ENCODE data around the gene CDH4. TPM values are rescaled to one million over a fixed set of nuclear protein-coding genes. Genes with fewer than 3 reads are reported as not detected.

CDH4 gene
- total RNA-seq, 1 donor from 2014 or later: 8.9 TPM

- Mint-ChIP-seq H3K27ac (ENCODE audit: unreplicated experiment) (no peak overlapping the region), H3K9me3 (no peaks in the 10 kb centered on the region), H3K4me1 (no peaks in the 10 kb centered on the region), H3K4me3 (no peak overlapping the region), H3K36me3 (ENCODE audit: low read depth) (peaks cover 2% of the 10 kb centered on the region), H3K27me3 (ENCODE audit: low read depth) (no peaks in the 10 kb centered on the region)
- TF ChIP-seq CTCF (conservative IDR thresholded peaks at IDR 0.05): no peak
- no peak for DNase-seq (ENCODE audit: low read depth, low spot score)
Observed at GRCh38 chr20:61930776-61931475, 678.9 kb downstream of the CDH4 start.

- no peak overlapping the region for H3K27ac Mint-ChIP-seq (ENCODE audit: unreplicated experiment)
- peaks cover 2% of the 10 kb centered on the region for H3K36me3 Mint-ChIP-seq (ENCODE audit: low read depth)
- TF ChIP-seq CTCF (conservative IDR thresholded peaks at IDR 0.05): no peak
- H3K9me3 Mint-ChIP-seq: no peaks in the 10 kb centered on the region
- H3K4me3 Mint-ChIP-seq: no peak overlapping the region
- no peaks in the 10 kb centered on the region for H3K4me1 Mint-ChIP-seq
- no peak for DNase-seq (ENCODE audit: low read depth, low spot score)
- H3K27me3 Mint-ChIP-seq (ENCODE audit: low read depth): no peaks in the 10 kb centered on the region
Observed at GRCh38 chr20:61931476-61932198, 679.6 kb downstream of the CDH4 start.

- no peak overlapping the region for H3K27ac Mint-ChIP-seq (ENCODE audit: unreplicated experiment)
- peaks cover 2% of the 10 kb centered on the region for H3K36me3 Mint-ChIP-seq (ENCODE audit: low read depth)
- no peak for DNase-seq (ENCODE audit: low read depth, low spot score)
- H3K4me1 Mint-ChIP-seq: no peaks in the 10 kb centered on the region
- no peaks in the 10 kb centered on the region for H3K27me3 Mint-ChIP-seq (ENCODE audit: low read depth)
- no peaks in the 10 kb centered on the region for H3K9me3 Mint-ChIP-seq
- H3K4me3 Mint-ChIP-seq: no peak overlapping the region
- TF ChIP-seq CTCF (conservative IDR thresholded peaks at IDR 0.05): no peak
Observed at GRCh38 chr20:61932199-61932592, 680.1 kb downstream of the CDH4 start.

- H3K4me1 Mint-ChIP-seq: no peaks in the 10 kb centered on the region
- peaks cover 2% of the 10 kb centered on the region for H3K36me3 Mint-ChIP-seq (ENCODE audit: low read depth)
- no peak overlapping the region for H3K27ac Mint-ChIP-seq (ENCODE audit: unreplicated experiment)
- H3K4me3 Mint-ChIP-seq: no peak overlapping the region
- no peaks in the 10 kb centered on the region for H3K9me3 Mint-ChIP-seq
- no peak for DNase-seq (ENCODE audit: low read depth, low spot score)
- no peaks in the 10 kb centered on the region for H3K27me3 Mint-ChIP-seq (ENCODE audit: low read depth)
- TF ChIP-seq CTCF (conservative IDR thresholded peaks at IDR 0.05): no peak
Observed at GRCh38 chr20:61932711-61933480, 680.8 kb downstream of the CDH4 start.

DNA sequence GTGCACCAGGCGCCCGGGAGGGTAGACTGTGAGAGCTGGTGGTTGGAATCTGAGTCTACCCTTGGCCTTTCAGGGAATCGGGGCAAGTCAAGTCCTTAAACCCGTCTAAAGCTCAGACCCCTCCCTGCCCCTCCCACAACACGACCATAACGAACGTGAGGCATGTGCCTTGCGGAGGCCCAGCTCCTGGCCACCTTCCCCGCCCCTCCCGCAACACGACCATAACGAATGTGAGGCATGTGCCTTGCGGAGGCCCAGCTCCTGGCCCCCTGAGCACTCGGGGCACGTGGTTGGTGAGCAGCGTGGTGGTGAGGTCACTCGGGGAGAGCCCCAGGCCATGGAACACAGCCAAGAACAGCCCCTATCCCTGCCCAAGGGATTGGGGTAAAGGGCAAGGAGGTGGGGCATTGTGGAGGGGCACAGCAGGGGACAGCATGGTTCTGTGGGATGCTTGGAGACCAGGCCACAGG lies 681.5 kb downstream of the CDH4 start:
- Mint-ChIP-seq H3K4me3 (no peak overlapping the region), H3K27ac (ENCODE audit: unreplicated experiment) (no peak overlapping the region), H3K4me1 (no peaks in the 10 kb centered on the region), H3K9me3 (no peaks in the 10 kb centered on the region), H3K27me3 (ENCODE audit: low read depth) (no peaks in the 10 kb centered on the region), H3K36me3 (ENCODE audit: low read depth) (peaks cover 2% of the 10 kb centered on the region)
- no peak for DNase-seq (ENCODE audit: low read depth, low spot score)
- no peak for TF ChIP-seq CTCF (conservative IDR thresholded peaks at IDR 0.05)

All from neural crest cell (in vitro differentiated cells).